Mesangial cell (primary cell): ENCODE data around the gene TTC4. TPM values are rescaled to one million over a fixed set of nuclear protein-coding genes. Genes with fewer than 3 reads are reported as not detected.

Experiments used
- total RNA-seq: library from RNA; depleted of rRNA; stranded (reverse); fragments of >200 nt; gene quantifications from 2 replicates; pipeline ENCODE4 v1.2.3, GENCODE V29; 2015

Gene TTC4, protein sequence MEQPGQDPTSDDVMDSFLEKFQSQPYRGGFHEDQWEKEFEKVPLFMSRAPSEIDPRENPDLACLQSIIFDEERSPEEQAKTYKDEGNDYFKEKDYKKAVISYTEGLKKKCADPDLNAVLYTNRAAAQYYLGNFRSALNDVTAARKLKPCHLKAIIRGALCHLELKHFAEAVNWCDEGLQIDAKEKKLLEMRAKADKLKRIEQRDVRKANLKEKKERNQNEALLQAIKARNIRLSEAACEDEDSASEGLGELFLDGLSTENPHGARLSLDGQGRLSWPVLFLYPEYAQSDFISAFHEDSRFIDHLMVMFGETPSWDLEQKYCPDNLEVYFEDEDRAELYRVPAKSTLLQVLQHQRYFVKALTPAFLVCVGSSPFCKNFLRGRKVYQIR
- total RNA-seq, result 12.5 and 19.1 TPM in 2 replicates

DNA sequence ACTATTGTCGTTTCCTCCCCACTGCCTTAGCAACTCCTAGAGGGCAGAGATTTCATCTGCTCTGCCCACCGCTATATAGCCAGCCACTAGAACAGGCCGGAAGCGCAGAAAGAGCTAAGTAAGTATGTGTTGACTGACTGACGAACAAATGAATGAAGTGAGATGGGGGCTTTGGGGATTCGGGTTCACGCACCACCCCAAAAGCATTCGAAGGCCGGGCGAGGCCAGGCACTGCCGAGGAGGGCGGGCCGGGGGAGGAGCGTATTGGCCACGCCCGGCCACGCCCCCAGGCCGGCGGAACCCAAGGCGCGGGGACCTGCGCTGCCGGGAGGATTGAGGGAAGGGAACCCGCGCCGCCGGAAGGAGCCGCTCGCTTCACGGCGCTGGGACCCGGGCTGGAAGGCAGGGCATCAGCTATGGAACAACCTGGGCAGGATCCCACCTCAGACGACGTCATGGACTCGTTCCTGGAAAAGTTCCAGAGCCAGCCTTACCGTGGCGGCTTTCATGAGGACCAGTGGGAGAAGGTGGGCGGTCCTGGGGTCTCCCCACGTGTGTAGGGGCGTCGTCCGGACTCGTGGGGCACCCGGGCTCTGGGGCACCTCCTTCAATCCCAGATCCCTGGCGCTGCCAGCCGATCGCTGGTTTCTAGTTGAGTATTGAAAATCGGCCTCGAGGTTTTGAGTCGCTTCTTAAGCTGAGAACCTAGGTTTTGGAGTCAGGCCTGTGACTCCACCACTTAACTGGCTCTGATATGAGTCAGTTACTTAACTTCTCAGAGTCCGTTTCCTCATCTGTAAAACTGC is at the start of gene TTC4:
TSS of gene TTC4 (plus strand) at position 369 of the 806 bp plus-strand sequence. CDS start at position 417, 48 bp downstream.

DNA sequence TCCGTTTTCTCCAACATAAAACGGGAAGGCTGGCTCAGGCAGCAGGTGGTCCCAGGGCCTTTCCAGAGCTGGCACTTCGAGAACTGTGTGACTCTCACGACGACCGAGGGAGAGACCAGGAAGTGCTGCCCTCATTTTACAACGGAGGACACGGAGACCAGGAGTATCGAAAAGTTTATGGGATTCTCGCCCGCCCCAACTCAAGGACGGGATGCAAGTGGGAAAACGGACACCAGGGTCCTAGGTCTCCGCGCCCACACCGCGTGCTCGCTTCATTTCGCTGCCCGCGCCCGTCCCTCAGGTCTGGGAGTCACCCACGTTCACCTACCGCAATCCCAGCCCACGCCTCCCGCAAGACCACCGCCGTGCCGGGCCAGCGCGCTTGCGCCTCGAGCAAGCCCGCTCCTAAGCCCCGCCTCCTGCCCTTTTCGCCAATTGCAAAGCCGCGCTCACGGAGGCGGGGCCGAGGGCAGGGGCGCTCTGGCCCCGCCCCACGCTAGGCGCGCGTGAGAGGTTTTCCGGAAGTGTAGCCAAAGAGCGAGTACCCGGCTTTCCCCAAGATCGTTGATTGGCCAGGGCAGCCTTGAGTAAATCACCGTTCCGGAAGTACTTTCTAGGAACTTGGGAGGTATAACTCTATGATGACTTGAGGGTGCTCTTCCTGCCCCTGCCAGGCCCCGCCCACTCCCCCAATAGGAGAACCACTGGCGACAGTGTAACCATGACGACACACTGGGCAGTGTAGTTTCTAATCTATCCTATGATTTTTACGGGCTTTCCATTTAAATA is 48.7 kb downstream of the TTC4 start, which contains the start of gene PARS2:
TSS of gene PARS2 (minus strand) at position 391 of the 789 bp plus-strand sequence. CDS start 5,362 bp downstream, outside the sequence.

Other genes starting within 250 kb of the TTC4 start
- 0.98 and 2.7 TPM in 2 replicates for gene ACOT11, start 167.6 kb upstream of the TTC4 start, total RNA-seq
- not detected in 2 replicates for gene FAM151A, start 92.3 kb upstream of the TTC4 start, total RNA-seq
- 0.13 TPM in 1 of 2 replicates, not detected in the other for gene MROH7, start 74.1 kb upstream of the TTC4 start, total RNA-seq
- 5.5 and 9.0 TPM in 2 replicates for gene PARS2, start 48.7 kb downstream of the TTC4 start, total RNA-seq
- under 0.01 and 0.76 TPM in 2 replicates for gene TTC22, start 85.5 kb downstream of the TTC4 start, total RNA-seq
- 269 and 355 TPM in 2 replicates for gene DHCR24, start 171.3 kb downstream of the TTC4 start, total RNA-seq